Measurements from ENCODE around the gene ATOH8.

DNA sequence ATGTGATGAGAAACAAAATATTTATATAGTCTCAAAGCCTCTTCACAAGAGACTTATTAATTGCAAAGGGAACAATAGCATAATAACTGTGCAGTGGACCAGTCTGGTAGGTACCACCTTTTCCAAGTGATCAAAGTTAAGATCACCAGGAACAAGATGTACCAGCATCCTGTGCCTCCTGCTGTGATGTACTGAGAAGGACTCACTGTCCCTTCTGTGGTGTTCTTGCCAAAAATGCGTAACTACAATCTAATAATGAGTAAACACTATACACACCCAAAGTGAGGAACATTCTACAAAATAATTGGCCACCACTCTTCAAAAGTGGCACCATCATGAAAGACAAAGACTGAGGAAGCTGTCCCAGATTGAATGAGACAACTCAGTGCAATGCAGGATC lies 45.1 kb upstream of the ATOH8 start:
- TF ChIP-seq POLR2AphosphoS5 (IDR thresholded peaks at IDR 0.05; ENCODE audit: borderline replicate concordance, low read depth, low read length) (no peak), EZH2 (IDR thresholded peaks at IDR 0.05) (no peak)

All from SK-N-MC (cell line).